GM12878 (cell line): ENCODE measurements around the gene EIF5A. TPM values are rescaled to one million over a fixed set of nuclear protein-coding genes. Genes with fewer than 3 reads are reported as not detected.
A peak's percentile ranks its signal among the peaks of the same experiment; 100 is the strongest.
"Not testable (repeated sequence)": the region's sequence is repeated elsewhere in the genome, so short reads cannot be mapped to it uniquely, and the experiment has no call there.

Experiments used
- ATAC-seq: fragments of 200-7000 bp; cut with Tn5 transposase; 3 replicates; pipeline ENCODE4 v1.9.1; 2020; ENCODE audit warnings: mild to moderate bottlenecking, moderate library complexity
- BruUV-seq: library from RNA; stranded (reverse); fragments of 400-500 nt; replicated peaks from 2 replicates; lab custom pipeline; 2021; lab: Mats Ljungman, UMichigan
- CTCF ChIA-PET: fragments of 300-600 bp; sonication (Branson Sonifier 250); formaldehyde crosslinking; extraction: SDS; loops from one replicate; lab custom pipeline; 2021; ENCODE audit warnings: inconsistent platforms; lab: Yijun Ruan, JAX
- POLR2A ChIA-PET: fragments of 350-600 bp; formaldehyde crosslinking; extraction: SDS; loops from one replicate; lab custom pipeline; 2021; ENCODE audit warnings: inconsistent platforms; lab: Charles Lee
- RAD21 ChIA-PET: fragments of 300-600 bp; sonication (Branson Sonifier 250); formaldehyde crosslinking; loops from one replicate; lab custom pipeline; 2023; ENCODE audit warnings: antibody characterized with exemption; ENCODE audit not compliant: unreplicated experiment; lab: Charles Lee
- SMC1A ChIA-PET: fragments of 300-600 bp; sonication (Branson Sonifier 250); formaldehyde crosslinking; loops from one replicate; lab custom pipeline; 2023; ENCODE audit not compliant: unreplicated experiment, uncharacterized antibody; lab: Charles Lee
- DNase-seq: peaks from one replicate; pipeline ENCODE4 v3.0.0-alpha.2; 2011; ENCODE audit warnings: low read depth, low spot score
- FAIRE-seq: peaks from 3 replicates; lab custom pipeline; 2011; peaks lifted over from hg19 to GRCh38; lab: Jason Lieb, UNC
- H2AFZ ChIP-seq: 2 replicates; pipeline ENCODE4 v1.6.0; 2011; ENCODE audit warnings: low read depth, low read length, control low read depth; ENCODE audit not compliant: control insufficient read depth
- H3K27ac ChIP-seq: 2 replicates; pipeline ENCODE4 v1.5.1; 2011; ENCODE audit warnings: control low read depth; ENCODE audit not compliant: control insufficient read depth, insufficient read depth
- H3K27me3 ChIP-seq, 2 experiments: replicated peaks in 1 of 2; 2 replicates each; pipeline versions ENCODE4 v1.6.0 to v1.6.1; 2011; ENCODE audit warnings: low read length in 1 of 2; ENCODE audit not compliant: control insufficient read depth in 2 of 2, insufficient read depth in 2 of 2
- H3K36me3 ChIP-seq, 2 experiments: 2 replicates each; pipeline ENCODE4 v1.5.1; 2011; ENCODE audit warnings: low read length in 1 of 2; ENCODE audit not compliant: control insufficient read depth in 2 of 2, insufficient read depth in 2 of 2
- H3K4me1 ChIP-seq: 2 replicates; pipeline ENCODE4 v1.6.1; 2011; ENCODE audit warnings: mild to moderate bottlenecking, low read length, moderate library complexity, mixed read lengths; ENCODE audit not compliant: control insufficient read depth, insufficient read depth
- H3K4me2 ChIP-seq: 2 replicates; pipeline ENCODE4 v1.6.0; 2011; ENCODE audit warnings: control low read depth; ENCODE audit not compliant: control insufficient read depth, insufficient read depth
- H3K4me3 ChIP-seq: fragments of 200-600 bp; sonication (generic); 2 replicates; pipeline ENCODE4 v1.5.1; 2016
- H3K79me2 ChIP-seq: 2 replicates; pipeline ENCODE4 v1.6.0; 2011; ENCODE audit warnings: low read length; ENCODE audit not compliant: control insufficient read depth, insufficient read depth
- H3K9ac ChIP-seq: 2 replicates; pipeline ENCODE4 v1.8.0; 2011; ENCODE audit warnings: low read length, control low read depth, mixed read lengths; ENCODE audit not compliant: control insufficient read depth, insufficient read depth
- H3K9me3 ChIP-seq: replicated peaks from 3 replicates; pipeline ENCODE4 v1.5.1; 2011; ENCODE audit warnings: mild to moderate bottlenecking, low read length; ENCODE audit not compliant: control insufficient read depth, insufficient read depth
- H4K20me1 ChIP-seq: 2 replicates; pipeline ENCODE4 v1.6.0; 2011; ENCODE audit not compliant: control insufficient read depth, insufficient read depth
- ATF7 ChIP-seq: fragments of 450-650 bp; IDR thresholded peaks from 2 replicates; pipeline ENCODE4 v1.6.1; 2016; ENCODE audit warnings: low read depth, mild to moderate bottlenecking
- IKZF1 ChIP-seq: fragments of 450-650 bp; conservative IDR thresholded peaks from 2 replicates; pipeline ENCODE4 v1.6.1; 2017; ENCODE audit warnings: antibody characterized with exemption, mild to moderate bottlenecking
- IKZF2 ChIP-seq, 2 experiments: fragments of 450-650 bp; IDR thresholded peaks; 2 replicates each; pipeline ENCODE4 v1.6.1; 2017; ENCODE audit warnings: mild to moderate bottlenecking in 2 of 2, moderate library complexity in 2 of 2
- LARP7 ChIP-seq: fragments of 450-650 bp; IDR thresholded peaks from 2 replicates; pipeline ENCODE4 v1.6.1; 2017; ENCODE audit warnings: mild to moderate bottlenecking
- MEF2B ChIP-seq: fragments of 450-650 bp; IDR thresholded peaks from 2 replicates; pipeline ENCODE4 v1.6.1; 2018; ENCODE audit warnings: mild to moderate bottlenecking, moderate library complexity; ENCODE audit not compliant: partially characterized antibody, poor library complexity, severe bottlenecking
- NBN ChIP-seq: fragments of 450-650 bp; IDR thresholded peaks from 2 replicates; pipeline ENCODE4 v1.6.1; 2016
- PKNOX1 ChIP-seq: fragments of 450-650 bp; IDR thresholded peaks from 2 replicates; pipeline ENCODE4 v1.6.1; 2016; ENCODE audit warnings: mild to moderate bottlenecking
- POLR2A ChIP-seq: IDR thresholded peaks from 2 replicates; pipeline ENCODE4 v1.6.1; 2011; ENCODE audit warnings: low read depth, mild to moderate bottlenecking, low read length
- SPI1 ChIP-seq: IDR thresholded peaks from 2 replicates; pipeline ENCODE4 v1.6.1; 2011; ENCODE audit warnings: low read depth, mild to moderate bottlenecking, low read length, moderate library complexity, borderline replicate concordance; ENCODE audit not compliant: insufficient read depth
- STAT3 ChIP-seq: IDR thresholded peaks from 2 replicates; pipeline ENCODE4 v1.6.1; 2011; ENCODE audit warnings: low read depth, low read length, improper control_type of control experiment
- WGBS: methylation state at CpG from one replicate; pipeline ENCODE4 v1.1.6; 2016; ENCODE audit warnings: low lambda C conversion rate; ENCODE audit not compliant: insufficient replicate concordance, insufficient coverage; ENCODE audit errors: missing lambda C conversion rate; 5-methylcytosine and 5-hydroxymethylcytosine counted together
- in situ Hi-C: fragments of 300-500 bp; cut with MboI; formaldehyde crosslinking; loops from 9 replicates; pipeline ENCODE4 v1.14.3; 2018; ENCODE audit warnings: mixed read lengths
- intact Hi-C: fragments of 100-400 bp; cut with micrococcal nuclease; formaldehyde crosslinking; loops from one replicate; pipeline ENCODE4 v1.14.2; 2022; ENCODE audit not compliant: unreplicated experiment
- polyA plus RNA-seq, 11 experiments: library from polyadenylated mRNA; depleted of rRNA in 4 of 11; unstranded in 6 of 11; stranded (reverse) in 5 of 11; fragments of >200 nt; fragmentation: Nextera tagmentation in 4 of 11; fragmentation: Illumina TruSeq in 1 of 11; extraction: Ambion mirVana in 4 of 11; extraction: Trizol in 1 of 11; gene quantifications; 1 replicate in 1 of 11; 2 replicates in 10 of 11; pipeline versions ENCODE4 v1.2.1 to v1.2.3, GENCODE V29; 2011 to 2016; ENCODE audit warnings: inconsistent platforms in 2 of 11, missing spikeins in 2 of 11, low read depth in 1 of 11
- total RNA-seq, 4 experiments: library from RNA; depleted of rRNA in 3 of 4; stranded (reverse); fragments of >200 nt in 3 of 4; fragmentation: Illumina TruSeq in 1 of 4; extraction: Trizol in 1 of 4; gene quantifications; 2 replicates each; pipeline versions ENCODE4 v1.2.1 to v1.2.3, GENCODE V29; 2013 to 2021
- TF ChIP-seq, protein P1 (sequence below): fragments of 450-650 bp; formaldehyde crosslinking; IDR thresholded peaks from 2 replicates; pipeline ENCODE4 v1.4.0; 2020; ENCODE audit warnings: mild to moderate bottlenecking, moderate library complexity
- TF ChIP-seq, protein P2 (sequence below): IDR thresholded peaks from 2 replicates; pipeline ENCODE4 v1.6.1; 2011; ENCODE audit warnings: low read depth, low read length, improper control_type of control experiment, borderline replicate concordance

The EIF5A gene
- total and polyA plus RNA-seq, 10 of the 15 experiments (the other 5 are each of a cell fraction or from before 2014, with no cell fraction given): 26.5 to 1,792 (median 944) TPM

- BruUV-seq: TSS peak; percentile 90
- in situ Hi-C loops: no loop called here
- H3K27ac ChIP-seq: peak overlapping the region; percentile 79
These were observed 24.7 kb downstream of the EIF5A start for GRCh38 chr17:7332111-7332510.

DNA sequence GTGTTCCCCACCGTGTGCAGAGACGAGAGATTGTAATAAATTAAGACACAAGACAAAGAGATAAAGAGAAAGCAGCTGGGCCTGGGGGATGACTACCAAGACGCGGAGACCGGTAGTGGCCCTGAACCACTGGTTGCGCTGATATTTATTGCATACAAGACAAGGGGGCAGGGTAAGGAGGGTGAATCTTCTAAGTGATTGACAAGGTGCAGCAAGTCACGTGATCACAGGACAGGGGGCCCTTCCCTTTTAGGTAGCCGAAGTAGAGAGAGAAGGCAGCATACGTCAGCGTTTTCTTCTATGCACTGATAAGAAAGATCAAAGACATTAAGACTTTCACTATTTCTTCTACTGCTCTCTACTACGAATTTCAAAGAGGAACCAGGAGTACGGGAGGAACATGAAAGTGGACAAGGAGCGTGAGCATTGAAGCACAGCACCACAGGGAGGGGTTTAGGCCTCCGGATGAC is 25.2 kb downstream of the EIF5A start:
- CTCF ChIA-PET: interaction anchor here (1.4 kb wide), 1 partner anchor 228 kb away, joined by 3 read pairs; no protein-coding TSS in a partner anchor
- peak; percentile 82 for FAIRE-seq
- SMC1A ChIA-PET, intact Hi-C loops, H3K36me3 ChIP-seq, RAD21 ChIA-PET, in situ Hi-C loops, H4K20me1 ChIP-seq, H3K27me3 ChIP-seq, DNase-seq, ATAC-seq, BruUV-seq, H3K9me3 ChIP-seq, POLR2A ChIA-PET: not testable (repeated sequence)
- peak overlapping the region; percentile 48; the same call in 1 of the 2 replicates for H3K9ac ChIP-seq
- H3K4me3 ChIP-seq: peak overlapping the region; percentile 54; the same call in 1 of the 2 replicates
- peaks cover 38% of the 10 kb centered on the region for H3K4me1 ChIP-seq
- peak overlapping the region; percentile 85 for H3K4me2 ChIP-seq
- H3K27ac ChIP-seq: peak overlapping the region; percentile 79
- H3K79me2 ChIP-seq: peaks cover 31% of the 10 kb centered on the region
- peak overlapping the region; percentile 11; the same call in 1 of the 2 replicates for H2AFZ ChIP-seq
- WGBS: 2% methylated on average over 14 of the region's 14 CpGs
- peak; percentile 96 for TF ChIP-seq PKNOX1
- TF ChIP-seq, protein P1, sequence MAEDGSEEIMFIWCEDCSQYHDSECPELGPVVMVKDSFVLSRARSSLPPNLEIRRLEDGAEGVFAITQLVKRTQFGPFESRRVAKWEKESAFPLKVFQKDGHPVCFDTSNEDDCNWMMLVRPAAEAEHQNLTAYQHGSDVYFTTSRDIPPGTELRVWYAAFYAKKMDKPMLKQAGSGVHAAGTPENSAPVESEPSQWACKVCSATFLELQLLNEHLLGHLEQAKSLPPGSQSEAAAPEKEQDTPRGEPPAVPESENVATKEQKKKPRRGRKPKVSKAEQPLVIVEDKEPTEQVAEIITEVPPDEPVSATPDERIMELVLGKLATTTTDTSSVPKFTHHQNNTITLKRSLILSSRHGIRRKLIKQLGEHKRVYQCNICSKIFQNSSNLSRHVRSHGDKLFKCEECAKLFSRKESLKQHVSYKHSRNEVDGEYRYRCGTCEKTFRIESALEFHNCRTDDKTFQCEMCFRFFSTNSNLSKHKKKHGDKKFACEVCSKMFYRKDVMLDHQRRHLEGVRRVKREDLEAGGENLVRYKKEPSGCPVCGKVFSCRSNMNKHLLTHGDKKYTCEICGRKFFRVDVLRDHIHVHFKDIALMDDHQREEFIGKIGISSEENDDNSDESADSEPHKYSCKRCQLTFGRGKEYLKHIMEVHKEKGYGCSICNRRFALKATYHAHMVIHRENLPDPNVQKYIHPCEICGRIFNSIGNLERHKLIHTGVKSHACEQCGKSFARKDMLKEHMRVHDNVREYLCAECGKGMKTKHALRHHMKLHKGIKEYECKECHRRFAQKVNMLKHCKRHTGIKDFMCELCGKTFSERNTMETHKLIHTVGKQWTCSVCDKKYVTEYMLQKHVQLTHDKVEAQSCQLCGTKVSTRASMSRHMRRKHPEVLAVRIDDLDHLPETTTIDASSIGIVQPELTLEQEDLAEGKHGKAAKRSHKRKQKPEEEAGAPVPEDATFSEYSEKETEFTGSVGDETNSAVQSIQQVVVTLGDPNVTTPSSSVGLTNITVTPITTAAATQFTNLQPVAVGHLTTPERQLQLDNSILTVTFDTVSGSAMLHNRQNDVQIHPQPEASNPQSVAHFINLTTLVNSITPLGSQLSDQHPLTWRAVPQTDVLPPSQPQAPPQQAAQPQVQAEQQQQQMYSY: 0 out of 2 replicates have a peak, but pooled peaks have one; percentile 37
- 0 out of 2 replicates have a peak, but pooled peaks have one; percentile 47 for TF ChIP-seq NBN
- TF ChIP-seq IKZF2 (IDR thresholded peaks at IDR 0.05): peak; percentile 61 to 63; a peak in 3 of 4 replicates
- TF ChIP-seq ATF7: peak; percentile 62; the same call in 1 of the 2 replicates
- peak; percentile 46; the same call in 1 of the 2 replicates for TF ChIP-seq SPI1
- TF ChIP-seq, protein P2, sequence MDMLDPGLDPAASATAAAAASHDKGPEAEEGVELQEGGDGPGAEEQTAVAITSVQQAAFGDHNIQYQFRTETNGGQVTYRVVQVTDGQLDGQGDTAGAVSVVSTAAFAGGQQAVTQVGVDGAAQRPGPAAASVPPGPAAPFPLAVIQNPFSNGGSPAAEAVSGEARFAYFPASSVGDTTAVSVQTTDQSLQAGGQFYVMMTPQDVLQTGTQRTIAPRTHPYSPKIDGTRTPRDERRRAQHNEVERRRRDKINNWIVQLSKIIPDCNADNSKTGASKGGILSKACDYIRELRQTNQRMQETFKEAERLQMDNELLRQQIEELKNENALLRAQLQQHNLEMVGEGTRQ: peak; percentile 40; the same call in 1 of the 2 replicates
- peak; percentile 42 for TF ChIP-seq IKZF1
- TF ChIP-seq POLR2A: peak; percentile 59; the same call in 1 of the 2 replicates
- peak; percentile 45 for TF ChIP-seq MEF2B

More at GRCh38 chr17:7332111-7332510, 24.7 kb downstream of the EIF5A start:
- peaks cover 41% of the 10 kb centered on the region for H3K4me1 ChIP-seq
- H3K79me2 ChIP-seq: peaks cover 28% of the 10 kb centered on the region
- peak; percentile 47; the same call in 1 of the 2 replicates for TF ChIP-seq LARP7
- TF ChIP-seq STAT3: no peak
- CTCF ChIA-PET: interaction anchor here (1.4 kb wide), 1 partner anchor 228 kb away, joined by 3 read pairs; no protein-coding TSS in a partner anchor
- SMC1A ChIA-PET: interaction anchor here (1.5 kb wide), 1 partner anchor 24 kb away, joined by 3 read pairs; no protein-coding TSS in a partner anchor
- peak overlapping the region; percentile 11 for H2AFZ ChIP-seq
- H4K20me1 ChIP-seq: no peaks in the 10 kb centered on the region
- peak overlapping the region; percentile 85 for H3K4me2 ChIP-seq
- H3K36me3 ChIP-seq: no peaks in the 10 kb centered on the region
- 33% methylated on average over 7 of the region's 7 CpGs for WGBS
- RAD21 ChIA-PET: no interaction called here
- POLR2A ChIA-PET: no interaction called here
- intact Hi-C loops: no loop called here
- peak overlapping the region; percentile 48 for H3K9ac ChIP-seq
- FAIRE-seq (no peak), DNase-seq (no peak), ATAC-seq (no peak)
- H3K4me3 ChIP-seq: peak overlapping the region; percentile 54; the same call in 1 of the 2 replicates
- no peaks in the 10 kb centered on the region for H3K27me3 ChIP-seq
- H3K9me3 ChIP-seq: no peaks in the 10 kb centered on the region
